Ishikawa (cell line): ENCODE results near the gene RABGAP1L.

Experiments used
- CEBPB ChIP-seq: IDR thresholded peaks from 2 replicates; pipeline ENCODE4 v1.6.1; 2012
- CREB1 ChIP-seq: IDR thresholded peaks from 2 replicates; pipeline ENCODE4 v1.6.1; 2012; ENCODE audit warnings: low read depth
- TAF1 ChIP-seq: IDR thresholded peaks from 2 replicates; pipeline ENCODE4 v1.6.1; 2012; ENCODE audit warnings: low read depth, mild to moderate bottlenecking
- TCF12 ChIP-seq: IDR thresholded peaks from 2 replicates; pipeline ENCODE4 v1.6.1; 2012; ENCODE audit warnings: low read depth
- TF ChIP-seq, protein P1 (sequence below): IDR thresholded peaks from 2 replicates; pipeline ENCODE4 v1.6.1; 2012; ENCODE audit warnings: low read depth, mild to moderate bottlenecking

DNA sequence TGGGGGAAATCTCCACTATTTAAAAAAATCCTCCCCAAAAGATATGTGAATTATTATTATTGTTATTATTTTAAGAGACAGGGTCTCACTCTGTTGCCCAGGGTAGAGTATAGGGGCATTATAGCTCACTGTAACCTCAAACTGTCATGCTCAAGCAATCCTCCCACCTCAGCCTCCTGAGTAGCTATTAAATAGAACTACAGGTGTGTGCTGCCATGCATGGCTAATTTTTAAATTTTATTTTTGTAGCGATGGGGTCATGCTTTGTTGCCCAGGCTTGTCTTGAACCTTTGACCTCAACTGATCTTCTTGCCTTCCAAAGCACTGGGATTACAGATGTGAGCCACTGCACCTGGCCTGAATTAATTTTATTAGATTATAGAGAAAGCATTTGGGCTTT is 116.8 kb downstream of the RABGAP1L start:
- TF ChIP-seq CEBPB (no peak), TCF12 (no peak), TAF1 (no peak), CREB1 (no peak)
- TF ChIP-seq, protein P1, sequence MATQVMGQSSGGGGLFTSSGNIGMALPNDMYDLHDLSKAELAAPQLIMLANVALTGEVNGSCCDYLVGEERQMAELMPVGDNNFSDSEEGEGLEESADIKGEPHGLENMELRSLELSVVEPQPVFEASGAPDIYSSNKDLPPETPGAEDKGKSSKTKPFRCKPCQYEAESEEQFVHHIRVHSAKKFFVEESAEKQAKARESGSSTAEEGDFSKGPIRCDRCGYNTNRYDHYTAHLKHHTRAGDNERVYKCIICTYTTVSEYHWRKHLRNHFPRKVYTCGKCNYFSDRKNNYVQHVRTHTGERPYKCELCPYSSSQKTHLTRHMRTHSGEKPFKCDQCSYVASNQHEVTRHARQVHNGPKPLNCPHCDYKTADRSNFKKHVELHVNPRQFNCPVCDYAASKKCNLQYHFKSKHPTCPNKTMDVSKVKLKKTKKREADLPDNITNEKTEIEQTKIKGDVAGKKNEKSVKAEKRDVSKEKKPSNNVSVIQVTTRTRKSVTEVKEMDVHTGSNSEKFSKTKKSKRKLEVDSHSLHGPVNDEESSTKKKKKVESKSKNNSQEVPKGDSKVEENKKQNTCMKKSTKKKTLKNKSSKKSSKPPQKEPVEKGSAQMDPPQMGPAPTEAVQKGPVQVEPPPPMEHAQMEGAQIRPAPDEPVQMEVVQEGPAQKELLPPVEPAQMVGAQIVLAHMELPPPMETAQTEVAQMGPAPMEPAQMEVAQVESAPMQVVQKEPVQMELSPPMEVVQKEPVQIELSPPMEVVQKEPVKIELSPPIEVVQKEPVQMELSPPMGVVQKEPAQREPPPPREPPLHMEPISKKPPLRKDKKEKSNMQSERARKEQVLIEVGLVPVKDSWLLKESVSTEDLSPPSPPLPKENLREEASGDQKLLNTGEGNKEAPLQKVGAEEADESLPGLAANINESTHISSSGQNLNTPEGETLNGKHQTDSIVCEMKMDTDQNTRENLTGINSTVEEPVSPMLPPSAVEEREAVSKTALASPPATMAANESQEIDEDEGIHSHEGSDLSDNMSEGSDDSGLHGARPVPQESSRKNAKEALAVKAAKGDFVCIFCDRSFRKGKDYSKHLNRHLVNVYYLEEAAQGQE, result no peak
